GM21723 (cell line): ENCODE results near the gene SHC1.

Experiments
- ATAC-seq: cut with Tn5 transposase; IDR thresholded peaks from one replicate; pipeline ENCODE4 v1.9.1; 2021; ENCODE audit warnings: mild to moderate bottlenecking, moderate library complexity; ENCODE audit not compliant: unreplicated experiment

The SHC1 gene

GRCh38 chr1:154940651-154941194 lies 29.8 kb downstream of the SHC1 start:
- ATAC-seq, result no peak

- ATAC-seq, result no peak
Measured at GRCh38 chr1:154940213-154940560, 30.4 kb downstream of the SHC1 start.

- no peak for ATAC-seq
Measured at GRCh38 chr1:154938604-154939399, 31.7 kb downstream of the SHC1 start.

- ATAC-seq, result no peak
Measured at GRCh38 chr1:154937988-154938386, 32.6 kb downstream of the SHC1 start.

- ATAC-seq, result peak; percentile 52
Measured at GRCh38 chr1:154937085-154937987, 33.2 kb downstream of the SHC1 start.

GRCh38 chr1:154936555-154937084 lies 33.9 kb downstream of the SHC1 start, which contains the start of gene PMVK:
Gene PMVK (minus strand): TSS chr1:154936719. CDS start chr1:154936685, 34 bp downstream.
- ATAC-seq, result peak; percentile 66

- ATAC-seq, result peak; percentile 2
Measured at GRCh38 chr1:154935749-154936554, 34.6 kb downstream of the SHC1 start.

GRCh38 chr1:154934358-154934948 lies 36.1 kb downstream of the SHC1 start:
- no peak for ATAC-seq

- ATAC-seq, result no peak
Measured at GRCh38 chr1:154931940-154932487, 38.5 kb downstream of the SHC1 start.

- ATAC-seq, result no peak
Measured at GRCh38 chr1:154926201-154926600, 44.3 kb downstream of the SHC1 start.

GRCh38 chr1:154925335-154926170 lies 45.0 kb downstream of the SHC1 start:
- ATAC-seq, result no peak

- ATAC-seq, result no peak
Measured at GRCh38 chr1:154923695-154924094, 46.9 kb downstream of the SHC1 start.

GRCh38 chr1:154913273-154913672 lies 57.3 kb downstream of the SHC1 start:
- no peak for ATAC-seq

- no peak for ATAC-seq
Measured at GRCh38 chr1:154912755-154913154, 57.8 kb downstream of the SHC1 start.
